ENCODE results near the gene IYD.

IYD gene

GRCh38 chr6:150413198-150413597 lies 44.4 kb downstream of the IYD start:
- TF ChIP-seq, protein P1, sequence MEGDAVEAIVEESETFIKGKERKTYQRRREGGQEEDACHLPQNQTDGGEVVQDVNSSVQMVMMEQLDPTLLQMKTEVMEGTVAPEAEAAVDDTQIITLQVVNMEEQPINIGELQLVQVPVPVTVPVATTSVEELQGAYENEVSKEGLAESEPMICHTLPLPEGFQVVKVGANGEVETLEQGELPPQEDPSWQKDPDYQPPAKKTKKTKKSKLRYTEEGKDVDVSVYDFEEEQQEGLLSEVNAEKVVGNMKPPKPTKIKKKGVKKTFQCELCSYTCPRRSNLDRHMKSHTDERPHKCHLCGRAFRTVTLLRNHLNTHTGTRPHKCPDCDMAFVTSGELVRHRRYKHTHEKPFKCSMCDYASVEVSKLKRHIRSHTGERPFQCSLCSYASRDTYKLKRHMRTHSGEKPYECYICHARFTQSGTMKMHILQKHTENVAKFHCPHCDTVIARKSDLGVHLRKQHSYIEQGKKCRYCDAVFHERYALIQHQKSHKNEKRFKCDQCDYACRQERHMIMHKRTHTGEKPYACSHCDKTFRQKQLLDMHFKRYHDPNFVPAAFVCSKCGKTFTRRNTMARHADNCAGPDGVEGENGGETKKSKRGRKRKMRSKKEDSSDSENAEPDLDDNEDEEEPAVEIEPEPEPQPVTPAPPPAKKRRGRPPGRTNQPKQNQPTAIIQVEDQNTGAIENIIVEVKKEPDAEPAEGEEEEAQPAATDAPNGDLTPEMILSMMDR (conservative IDR thresholded peaks at IDR 0.05): no peak
- no peak overlapping the region for H3K27ac ChIP-seq

- TF ChIP-seq, protein P1 (conservative IDR thresholded peaks at IDR 0.05): no peak
These were observed 45.0 kb downstream of the IYD start for GRCh38 chr6:150413781-150414281.

GRCh38 chr6:150416128-150416527 lies 47.3 kb downstream of the IYD start:
- TF ChIP-seq, protein P1 (conservative IDR thresholded peaks at IDR 0.05): no peak
- no peak overlapping the region for H3K27ac ChIP-seq

More at GRCh38 chr6:150413781-150414281, 45.0 kb downstream of the IYD start:
- no peak overlapping the region for H3K27ac ChIP-seq

- no peak overlapping the region for H3K27ac ChIP-seq
- TF ChIP-seq, protein P1 (conservative IDR thresholded peaks at IDR 0.05): no peak
These were observed 48.4 kb downstream of the IYD start for GRCh38 chr6:150417250-150417649.

DNA sequence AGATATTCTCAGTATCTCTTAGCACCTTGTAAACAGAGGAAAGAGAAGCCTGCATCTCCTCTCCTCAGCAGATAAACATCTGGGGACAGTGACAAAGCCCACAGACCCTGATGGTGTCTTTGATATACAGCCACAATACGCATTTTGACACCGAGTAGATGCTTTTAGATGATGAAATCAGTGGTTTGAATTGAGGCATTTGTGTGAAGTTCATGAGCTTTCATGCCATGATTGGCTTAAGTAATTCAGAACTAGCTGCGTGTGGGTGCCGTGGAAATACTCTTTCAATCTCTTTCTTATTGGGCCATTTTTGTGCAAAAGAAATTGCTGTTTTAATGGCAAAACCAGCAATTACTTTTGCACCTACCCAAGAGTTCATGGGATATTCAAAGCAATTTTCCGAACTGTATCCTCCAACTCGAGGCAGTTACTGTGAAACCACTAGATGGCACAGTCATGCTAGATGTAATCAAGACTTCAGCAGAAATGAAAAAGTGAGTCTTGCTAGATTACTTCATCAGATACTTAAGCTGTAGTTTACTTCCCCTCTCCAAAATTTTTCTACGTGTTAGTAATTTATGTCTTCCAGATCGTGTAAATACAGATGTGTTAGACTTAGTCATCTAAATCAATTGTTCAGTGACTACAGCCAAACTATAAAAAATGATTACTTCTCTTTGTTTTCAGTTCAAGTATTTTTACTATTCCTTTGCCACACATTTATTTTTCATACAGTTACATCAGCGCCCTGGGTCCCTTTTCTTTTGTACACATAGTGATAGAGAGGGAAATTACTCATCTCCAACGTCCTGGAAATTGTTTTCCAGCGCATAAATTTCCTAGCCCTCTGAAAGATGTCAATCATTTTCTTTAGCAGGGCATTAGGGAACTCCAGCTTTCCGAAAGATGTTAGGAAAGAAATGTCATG lies 49.4 kb downstream of the IYD start:
- peak overlapping the region; percentile 52 for H3K27ac ChIP-seq
- TF ChIP-seq, protein P1 (conservative IDR thresholded peaks at IDR 0.05): peak; percentile 84

- TF ChIP-seq, protein P1 (conservative IDR thresholded peaks at IDR 0.05): peak; percentile 82
- peak overlapping the region; percentile 52 for H3K27ac ChIP-seq
These were observed 50.2 kb downstream of the IYD start for GRCh38 chr6:150418827-150419594.

DNA sequence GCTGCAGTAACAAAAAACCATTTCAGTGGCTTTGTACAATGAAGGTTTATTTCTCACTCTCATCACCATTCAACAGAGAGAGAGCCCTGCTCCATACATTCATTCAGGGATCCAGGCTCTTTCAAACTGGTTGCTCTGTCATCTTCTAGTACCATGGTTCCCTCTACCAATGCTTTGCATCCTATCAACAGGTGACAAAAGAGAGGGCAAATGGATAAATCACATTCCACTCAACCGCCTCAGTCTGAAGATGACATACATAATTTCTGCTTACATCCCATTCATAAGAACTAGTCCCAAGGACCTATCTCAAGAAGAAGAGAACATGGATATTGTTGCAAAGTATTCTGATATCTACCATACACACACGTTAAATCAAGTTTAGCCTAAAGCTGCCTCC lies 51.6 kb downstream of the IYD start:
- TF ChIP-seq, protein P1 (conservative IDR thresholded peaks at IDR 0.05): no peak
- no peak overlapping the region for H3K27ac ChIP-seq
